Astrocyte of the spinal cord (primary cell): ENCODE data around the gene TESK2.
"Not testable (repeated sequence)": the region's sequence is repeated elsewhere in the genome, so short reads cannot be mapped to it uniquely, and the experiment has no call there.

Experiments used
- DNase-seq: peaks from one replicate; pipeline ENCODE4 v3.0.0; 2011; ENCODE audit warnings: low read depth, low spot score
- H3K4me3 ChIP-seq: 2 replicates; pipeline ENCODE4 v1.5.1; 2011; ENCODE audit warnings: low read depth, mild to moderate bottlenecking, low read length, moderate library complexity
- CTCF ChIP-seq: IDR thresholded peaks from 2 replicates; pipeline ENCODE4 v1.5.1; 2012; ENCODE audit warnings: low read depth, mild to moderate bottlenecking, low read length, inconsistent platforms
- in situ Hi-C: cut with HindIII; loops from 2 replicates; pipeline ENCODE4 v1.10.0; 2017; ENCODE audit warnings: low sequenced_read_pairs

The TESK2 gene

DNA sequence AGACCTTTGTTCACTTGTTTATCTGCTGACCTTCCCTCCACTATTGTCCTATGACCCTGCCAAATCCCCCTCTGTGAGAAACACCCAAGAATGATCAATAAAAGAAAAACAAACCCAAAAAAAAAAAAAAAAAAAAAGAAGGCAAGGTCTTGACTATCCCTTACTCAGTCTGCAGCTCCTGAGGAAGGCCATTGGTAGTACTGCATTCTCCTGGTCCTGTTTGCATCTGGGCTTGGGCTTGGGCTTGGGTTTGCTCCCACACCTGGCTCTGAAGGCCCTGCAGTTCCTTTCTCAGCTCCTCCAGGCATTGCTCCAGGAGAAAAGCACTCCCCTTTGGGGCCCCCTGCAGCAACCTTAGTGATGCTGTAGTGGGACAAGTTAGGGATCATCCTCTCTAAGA lies 7.3 kb upstream of the TESK2 start:
- DNase-seq: no peak
- in situ Hi-C loops: no loop called here
- no peak for TF ChIP-seq CTCF
- no peak overlapping the region for H3K4me3 ChIP-seq

- DNase-seq: peak; percentile 56
- in situ Hi-C loops: no loop called here
- TF ChIP-seq CTCF: peak; percentile 49
- no peak overlapping the region for H3K4me3 ChIP-seq
These were observed 2.2 kb upstream of the TESK2 start for GRCh38 chr1:45493116-45493697.

DNA sequence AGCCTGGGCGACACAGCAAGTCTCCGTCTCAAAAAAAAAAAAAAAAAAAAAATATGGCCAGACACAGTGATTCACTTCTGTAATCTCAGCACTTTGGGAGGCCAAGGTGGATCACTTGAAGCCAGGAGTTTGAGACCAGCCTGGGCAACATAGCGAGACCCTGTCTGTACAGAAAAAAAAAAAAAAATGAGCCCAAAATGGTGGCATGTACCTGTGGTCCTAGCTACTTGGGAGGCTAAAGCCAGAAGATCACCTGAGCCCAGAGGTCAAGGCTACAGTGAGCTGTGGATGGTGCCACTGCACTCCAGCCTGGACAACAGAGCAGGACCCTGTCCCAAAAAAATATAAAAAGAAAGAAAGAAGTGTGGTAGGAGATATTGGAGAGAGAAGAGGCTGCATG lies 1.7 kb upstream of the TESK2 start:
- DNase-seq: no peak
- in situ Hi-C loops: no loop called here
- H3K4me3 ChIP-seq: no peak overlapping the region
- TF ChIP-seq CTCF: no peak

GRCh38 chr1:45491487-45492260 lies 711 bp upstream of the TESK2 start:
- peak overlapping the region; percentile 80 for H3K4me3 ChIP-seq
- TF ChIP-seq CTCF: no peak
- in situ Hi-C loops: no loop called here
- no peak for DNase-seq

- DNase-seq: peak; percentile 39
- TF ChIP-seq CTCF: no peak
- in situ Hi-C loops: no loop called here
These were observed 790 bp downstream of the TESK2 start for GRCh38 chr1:45490121-45490625.

GRCh38 chr1:45489379-45489778 lies 1.6 kb downstream of the TESK2 start:
- DNase-seq: not testable (repeated sequence)

More at GRCh38 chr1:45490121-45490625, 790 bp downstream of the TESK2 start:
- peak overlapping the region; percentile 80 for H3K4me3 ChIP-seq

DNA sequence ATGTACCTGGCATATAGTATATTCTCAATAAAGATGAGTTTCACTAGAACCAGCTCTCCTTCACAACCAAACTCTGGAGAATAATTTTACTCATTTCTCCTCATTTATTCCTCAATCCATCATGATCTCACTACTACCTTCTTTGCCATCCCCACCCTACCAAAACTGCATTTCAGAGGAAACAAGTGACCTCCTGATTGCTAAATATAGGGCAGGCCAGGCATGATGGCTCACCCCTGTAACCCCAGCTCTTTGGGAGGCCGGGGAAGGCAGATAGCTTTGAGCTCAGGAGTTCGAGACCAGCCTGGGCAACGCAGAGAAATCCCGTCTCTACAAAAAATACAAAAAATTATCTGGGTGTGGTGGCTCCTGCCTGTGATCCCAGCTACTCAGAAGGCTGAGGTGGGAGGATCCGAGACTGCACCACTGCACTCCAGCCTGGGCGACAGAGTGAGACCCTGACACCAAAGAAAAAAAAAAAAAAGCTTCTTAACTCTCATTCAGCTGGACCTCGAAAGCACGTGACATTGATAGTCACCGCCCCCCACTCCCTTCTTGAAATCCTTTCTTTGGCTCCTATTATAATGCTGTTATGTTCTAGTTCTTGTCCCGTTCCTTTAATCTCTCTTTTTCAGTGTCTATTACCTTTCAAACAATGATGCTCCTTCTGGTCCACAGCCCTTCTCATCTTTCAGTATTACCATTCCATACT lies 2.1 kb downstream of the TESK2 start:
- no peak for DNase-seq
- H3K4me3 ChIP-seq: no peak overlapping the region
- in situ Hi-C loops: no loop called here
- no peak for TF ChIP-seq CTCF

More at GRCh38 chr1:45489379-45489778, 1.6 kb downstream of the TESK2 start:
- in situ Hi-C loops, H3K4me3 ChIP-seq: not testable (repeated sequence)
